Stimulated activated CD4-positive, alpha-beta T cell treated with anti-CD3 and anti-CD28 coated beads, Interleukin-15, amount 100 ng/mL, for 48 hours (primary cell): ENCODE results near the gene CCDC138.

Experiments used
- DNase-seq, 2 donors: peaks; one replicate each; pipeline ENCODE4 v3.0.0-alpha.2; 2020; ENCODE audit warnings: low read depth in 2 of 2

Gene CCDC138

DNA sequence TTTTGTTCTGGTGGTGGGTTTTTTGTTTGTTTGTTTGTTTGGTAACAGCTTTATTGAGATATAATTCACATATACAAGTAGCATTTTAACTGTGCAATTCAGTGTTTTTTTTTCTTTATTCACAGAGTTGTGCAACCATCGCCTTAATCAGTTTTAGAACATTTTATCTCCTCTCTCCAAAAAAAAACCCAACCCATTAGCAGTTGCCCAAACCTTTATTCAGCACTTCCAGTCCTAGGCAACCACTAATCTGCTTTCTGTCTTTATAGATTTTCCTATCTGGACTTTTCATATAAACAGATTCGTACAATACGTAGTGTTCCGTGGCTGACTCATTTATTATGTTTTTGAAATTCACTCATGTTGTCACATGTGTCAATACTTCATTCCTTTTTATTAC lies 38.7 kb downstream of the CCDC138 start:
- DNase-seq = no peak

DNA sequence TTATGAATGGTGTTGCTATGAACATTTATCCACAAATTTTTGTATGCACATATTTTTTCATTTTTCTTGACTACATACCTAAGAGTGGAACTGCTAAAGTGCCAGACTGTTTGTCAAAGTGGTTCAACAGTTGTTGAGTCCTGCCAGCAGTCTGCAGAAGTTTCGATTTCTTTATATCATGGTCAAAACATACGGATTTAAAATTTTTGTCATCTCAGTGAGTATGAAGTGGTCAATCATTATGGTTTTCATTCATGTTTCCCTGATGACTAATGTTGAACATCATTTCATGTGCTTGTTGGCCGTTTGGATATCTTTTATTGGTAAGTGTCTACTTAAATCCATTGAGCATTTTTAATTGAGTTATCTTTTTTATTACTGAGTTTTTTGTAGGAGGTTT lies 39.2 kb downstream of the CCDC138 start:
- no peak for DNase-seq

DNA sequence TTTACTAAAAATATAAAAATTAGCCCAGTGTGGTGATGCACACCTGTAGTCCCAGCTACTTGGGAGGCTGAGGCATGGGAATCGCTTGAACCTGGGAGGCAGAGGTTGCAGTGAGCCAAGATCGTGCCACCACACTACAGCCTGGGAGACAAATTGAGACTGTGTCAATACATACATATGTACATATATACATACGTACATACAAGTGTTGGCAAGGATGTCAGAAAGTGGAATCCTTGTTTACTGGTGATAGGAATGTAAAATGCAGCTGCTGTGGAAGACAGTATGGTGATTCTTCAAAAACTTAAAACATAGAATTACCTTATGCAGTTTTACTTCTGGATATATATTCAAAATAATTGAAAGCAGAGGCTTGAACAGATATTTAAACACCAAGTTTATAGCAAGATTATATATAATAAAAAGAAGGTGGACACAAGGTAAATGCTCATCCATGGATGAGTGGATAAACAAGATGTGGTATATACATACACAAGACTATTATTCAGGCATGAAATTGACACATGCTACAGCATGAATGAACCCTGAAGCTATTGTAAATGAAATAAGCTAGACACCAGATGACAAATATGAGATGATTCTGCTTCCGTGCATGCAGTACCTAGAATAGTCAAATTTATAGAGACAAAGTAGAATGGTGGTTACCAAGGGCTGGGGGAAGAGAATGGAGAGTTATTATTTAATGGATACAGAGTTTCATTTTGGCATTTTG lies 43.2 kb downstream of the CCDC138 start:
- no peak for DNase-seq

DNA sequence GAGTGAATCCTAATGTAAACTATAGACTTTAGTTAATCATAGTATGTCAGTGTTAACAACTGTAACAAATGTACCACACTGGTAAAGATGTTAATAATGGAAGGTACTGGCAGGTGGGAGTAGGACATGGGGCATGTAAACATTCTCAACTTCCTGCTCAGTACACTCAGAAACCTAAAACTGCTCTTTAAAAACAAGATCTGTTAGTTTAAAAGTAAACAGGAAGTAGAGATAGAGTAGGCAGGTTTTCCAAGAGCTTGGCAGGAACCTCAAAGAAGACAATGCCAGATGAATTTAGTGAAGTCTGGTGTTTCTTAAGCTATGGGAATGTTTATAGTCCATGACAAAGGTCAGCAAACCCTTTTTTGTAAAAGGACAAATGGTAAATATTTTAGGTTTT lies 46.6 kb downstream of the CCDC138 start:
- no peak for DNase-seq

DNA sequence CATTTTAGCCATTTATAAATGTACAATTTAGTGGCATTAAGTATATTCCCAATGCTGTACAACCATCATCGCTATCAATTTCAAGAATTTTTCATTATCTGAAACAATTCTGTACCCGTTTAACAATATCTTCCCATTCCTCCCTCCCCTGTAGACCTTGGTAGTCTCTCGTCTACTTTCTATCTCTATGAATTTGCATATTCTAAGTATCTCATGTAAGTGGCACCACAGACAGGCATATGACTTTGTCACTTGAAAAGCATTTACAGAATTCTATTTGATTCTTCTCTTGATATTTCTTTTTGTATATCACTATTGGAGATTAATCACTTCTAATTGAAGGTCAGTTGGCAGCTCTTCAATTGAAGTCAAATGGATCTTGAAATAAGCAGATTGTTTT lies 48.0 kb downstream of the CCDC138 start:
- DNase-seq = no peak

DNA sequence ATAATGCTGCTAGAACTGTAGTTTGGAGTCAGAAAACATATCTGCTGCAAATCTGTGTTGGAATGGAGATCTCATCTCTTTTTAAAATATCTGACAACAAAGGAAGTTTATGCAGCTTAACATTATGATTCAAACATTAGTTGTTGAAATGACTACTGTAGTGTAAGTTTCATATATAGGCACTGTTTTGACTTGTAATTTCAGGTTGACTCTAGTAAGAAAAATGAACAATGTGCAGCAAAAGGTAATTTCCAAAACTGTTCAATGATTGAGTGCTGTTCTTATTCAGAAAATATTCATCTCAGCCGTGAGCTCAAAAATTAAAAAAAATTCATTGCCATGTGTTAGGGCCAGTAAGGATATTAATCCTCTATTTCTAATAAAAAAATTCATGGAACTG lies 48.5 kb downstream of the CCDC138 start:
- DNase-seq = no peak

DNA sequence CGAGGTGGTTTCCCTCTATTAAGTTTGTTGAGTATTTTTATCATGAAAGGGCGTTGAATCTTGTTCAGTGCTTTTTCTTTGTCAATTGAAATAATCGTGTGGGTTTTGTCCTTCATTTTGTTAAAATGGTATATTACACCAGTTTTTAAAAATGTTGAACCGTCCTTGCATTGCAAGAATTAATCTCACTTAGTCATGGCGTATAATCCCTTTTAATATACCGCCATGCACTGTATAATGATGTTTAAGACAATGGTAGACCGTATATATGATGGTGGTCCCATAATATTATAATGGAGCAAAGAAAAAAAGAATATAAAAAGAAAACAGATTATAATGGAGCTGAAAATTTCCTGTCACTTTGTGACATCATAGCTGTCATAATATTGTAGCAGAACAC lies 50.6 kb downstream of the CCDC138 start:
- DNase-seq = no peak

DNA sequence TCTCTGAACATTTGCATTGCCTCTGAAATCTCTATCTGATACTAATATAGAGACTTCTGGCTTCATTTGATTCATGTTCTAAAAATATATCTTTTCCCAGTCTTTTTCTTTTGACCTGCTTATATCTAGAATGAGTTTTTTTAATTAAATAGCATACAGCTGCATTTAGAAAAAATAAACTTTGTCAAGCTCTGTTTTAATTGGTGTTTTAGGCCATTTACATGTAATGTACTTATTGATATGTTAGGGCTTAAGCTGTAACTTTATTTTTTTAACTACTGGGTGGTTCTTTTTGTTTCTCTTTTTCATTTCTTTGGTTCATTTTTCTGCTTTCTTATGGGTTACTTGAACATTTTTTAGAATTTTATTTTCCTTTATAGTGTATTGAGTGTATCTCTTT lies 54.9 kb downstream of the CCDC138 start:
- no peak for DNase-seq

DNA sequence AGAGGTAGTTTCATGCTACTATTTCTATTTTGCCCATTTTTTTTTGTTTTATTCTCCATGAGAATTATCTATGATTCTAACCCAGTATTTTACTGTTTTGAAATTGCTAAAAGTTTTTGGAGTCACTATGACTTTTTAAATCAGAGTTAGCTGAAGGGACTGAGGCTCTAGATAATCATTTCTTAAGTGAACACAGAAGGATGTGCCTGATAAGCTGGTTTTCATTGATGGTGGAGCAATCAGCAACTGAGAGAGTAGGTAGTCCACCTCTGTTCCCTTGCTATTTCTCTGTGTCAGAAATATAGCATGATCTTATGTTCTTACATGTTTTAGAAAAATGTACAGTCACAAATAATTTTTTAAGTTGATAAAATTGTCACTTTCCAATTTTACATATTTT lies 59.4 kb downstream of the CCDC138 start:
- DNase-seq = no peak

DNA sequence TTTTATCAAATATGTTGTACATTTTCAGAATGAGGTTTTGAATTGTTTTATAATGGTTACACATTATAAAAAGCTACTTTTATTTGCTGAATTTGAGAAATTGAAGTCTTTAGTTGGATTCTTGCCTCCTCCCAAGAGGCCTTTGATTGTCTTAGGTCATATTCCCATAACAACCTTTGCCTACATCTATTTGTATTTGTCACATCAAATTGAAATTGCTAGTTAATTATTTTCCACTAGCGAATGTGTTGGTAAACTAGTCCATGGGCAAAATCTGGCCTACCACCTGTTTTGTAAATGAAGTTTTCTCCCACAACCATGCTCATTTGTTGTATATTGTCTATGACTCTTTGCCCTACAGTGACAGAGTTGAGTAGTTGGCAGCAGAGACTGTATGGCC lies 60.4 kb downstream of the CCDC138 start:
- no peak for DNase-seq

DNA sequence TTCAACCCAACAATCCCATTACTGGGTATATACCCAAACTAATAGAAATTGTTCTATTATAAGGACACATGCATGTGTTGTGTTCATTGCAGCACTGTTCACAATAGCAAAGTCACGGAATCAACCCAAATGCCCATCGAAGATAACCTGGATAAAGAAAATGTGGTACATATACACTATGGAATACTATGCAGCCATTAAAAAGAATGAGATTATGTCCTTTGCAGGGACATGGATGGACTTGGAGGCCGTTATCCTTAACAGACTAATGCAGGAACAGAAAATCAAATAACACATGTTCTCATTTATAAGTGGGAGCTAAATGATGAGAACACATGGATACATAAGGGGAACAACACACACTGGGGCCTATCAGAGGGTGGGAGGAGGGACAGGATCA lies 65.8 kb downstream of the CCDC138 start:
- no peak for DNase-seq

DNA sequence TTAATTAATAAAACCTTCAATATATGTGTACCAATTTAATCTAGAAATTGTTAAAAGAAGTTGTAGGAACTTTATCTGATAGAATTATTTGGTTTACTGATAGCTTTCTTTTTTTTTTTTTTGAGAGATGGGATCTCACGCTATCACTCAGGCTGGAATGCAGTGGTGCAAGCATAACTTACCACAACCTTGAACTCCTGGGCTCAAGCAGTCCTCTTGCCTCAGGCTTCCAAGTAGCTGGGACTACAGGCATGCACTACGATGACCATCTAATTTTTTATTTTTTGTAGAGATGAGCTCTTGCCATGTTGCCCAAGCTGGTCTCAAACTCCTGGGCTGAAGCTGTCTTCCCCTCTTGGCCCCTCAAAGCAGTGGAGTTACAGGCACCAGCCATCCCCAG lies 66.8 kb downstream of the CCDC138 start:
- DNase-seq = no peak

DNA sequence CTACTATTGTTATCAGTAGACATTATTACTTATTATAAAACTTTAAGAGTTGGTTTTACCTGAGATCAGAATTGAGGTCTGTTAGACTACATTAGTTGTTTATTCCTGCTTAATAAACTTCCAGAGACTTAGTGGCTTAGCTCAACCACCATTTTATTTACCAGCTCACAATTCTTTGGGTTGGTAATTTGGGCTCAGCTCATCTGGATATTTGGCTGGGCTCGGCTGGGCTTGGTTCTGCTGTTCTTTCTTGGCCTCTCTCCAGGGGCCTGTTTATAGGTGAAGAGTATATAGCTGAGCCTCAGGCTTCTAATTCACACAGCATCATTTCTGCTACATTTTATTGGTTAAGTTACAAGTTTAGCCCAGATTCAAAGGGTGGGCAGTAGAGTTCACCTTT lies 67.9 kb downstream of the CCDC138 start:
- DNase-seq = no peak

DNA sequence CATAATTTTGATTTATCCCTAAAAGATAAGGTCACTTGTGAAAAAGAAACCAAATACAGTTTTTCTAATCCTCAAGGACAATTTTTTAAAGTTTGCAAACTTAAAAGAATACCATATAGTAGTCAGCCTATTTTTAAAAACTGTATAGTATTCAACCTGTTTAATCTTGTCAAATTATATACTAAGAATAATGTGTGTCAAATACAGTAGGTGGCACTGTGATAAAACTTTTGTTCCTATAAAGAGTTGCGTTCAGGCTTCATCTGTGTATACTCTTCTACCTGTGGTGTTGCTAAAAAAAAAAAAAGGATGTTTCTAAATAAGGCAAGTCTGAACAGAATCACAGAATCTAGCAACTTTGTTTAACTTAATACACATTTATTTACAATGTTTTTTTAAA lies 68.6 kb downstream of the CCDC138 start:
- no peak for DNase-seq

DNA sequence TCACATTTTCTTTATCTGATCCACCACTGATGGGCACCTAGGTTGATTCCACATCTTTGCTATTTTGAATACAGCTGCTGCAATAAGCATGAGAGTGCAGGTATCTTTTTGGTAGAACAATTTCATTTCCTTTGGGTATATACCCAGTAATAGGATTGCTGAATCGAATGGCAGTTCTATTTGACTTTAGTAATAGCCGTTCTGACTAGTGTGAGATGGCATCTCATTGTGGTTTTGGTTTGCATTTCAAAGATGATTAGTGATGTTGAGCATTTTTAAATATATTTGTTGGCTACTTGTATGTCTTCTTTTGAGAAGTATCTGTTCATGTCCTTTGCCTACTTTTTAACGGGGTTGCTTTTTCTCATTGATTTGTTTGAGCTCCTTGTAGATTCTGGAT lies 72.3 kb downstream of the CCDC138 start:
- DNase-seq = no peak

DNA sequence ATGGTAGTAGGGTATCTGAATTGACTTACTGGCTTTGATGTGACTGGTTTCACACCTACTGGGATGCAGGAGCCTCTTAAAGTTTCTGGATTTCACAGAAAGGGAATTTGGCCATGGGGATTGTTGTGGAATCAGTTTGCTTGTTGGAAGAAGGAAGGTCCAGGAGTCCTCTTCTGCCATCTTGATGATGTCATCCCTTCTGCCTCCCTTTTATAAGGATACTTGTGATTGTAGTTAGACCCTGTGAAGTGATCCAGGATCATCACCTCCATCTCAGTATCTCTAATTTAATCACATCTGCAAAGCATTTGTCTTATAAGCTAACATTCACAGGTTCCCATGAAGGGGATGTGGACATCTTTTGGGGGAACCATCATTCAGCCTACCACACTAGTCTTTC lies 79.5 kb downstream of the CCDC138 start:
- DNase-seq = no peak

DNA sequence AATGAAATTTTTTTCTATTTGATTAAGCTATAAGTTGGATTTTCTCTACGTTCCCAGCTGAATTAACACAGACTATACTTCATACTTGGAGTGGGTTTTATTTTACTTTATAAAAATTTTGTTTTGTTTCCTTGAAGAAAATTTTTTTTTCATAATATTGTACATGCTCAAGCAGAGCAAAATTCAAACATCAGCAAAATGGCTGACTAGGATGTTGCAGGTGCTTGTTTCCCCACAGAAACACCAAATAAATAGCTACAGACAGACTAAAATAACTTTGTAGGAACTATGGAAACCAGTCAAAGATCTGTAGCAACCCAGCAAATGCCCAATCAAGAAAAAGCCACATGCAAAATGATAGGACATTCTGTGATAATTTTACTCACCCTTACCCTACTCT lies 82.3 kb downstream of the CCDC138 start:
- no peak for DNase-seq

DNA sequence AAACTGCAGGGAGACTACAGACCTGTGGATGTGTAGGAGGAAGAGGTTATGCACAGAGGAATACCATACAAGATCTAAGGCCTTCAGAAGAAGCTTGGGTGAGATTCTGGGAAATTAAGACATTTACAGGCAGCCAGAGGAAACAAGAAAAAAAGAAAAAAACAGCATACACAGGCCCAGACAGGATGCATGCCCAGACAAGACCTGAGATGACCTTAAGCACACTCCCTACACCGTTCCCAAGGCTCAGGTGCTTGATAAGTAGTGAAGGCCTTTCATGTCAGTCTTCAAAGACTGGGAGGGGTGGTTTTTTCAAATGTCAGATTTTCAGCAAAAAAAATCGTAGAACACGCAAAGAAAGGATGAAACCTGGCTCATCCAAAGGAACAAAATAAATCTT lies 83.0 kb downstream of the CCDC138 start:
- no peak for DNase-seq

DNA sequence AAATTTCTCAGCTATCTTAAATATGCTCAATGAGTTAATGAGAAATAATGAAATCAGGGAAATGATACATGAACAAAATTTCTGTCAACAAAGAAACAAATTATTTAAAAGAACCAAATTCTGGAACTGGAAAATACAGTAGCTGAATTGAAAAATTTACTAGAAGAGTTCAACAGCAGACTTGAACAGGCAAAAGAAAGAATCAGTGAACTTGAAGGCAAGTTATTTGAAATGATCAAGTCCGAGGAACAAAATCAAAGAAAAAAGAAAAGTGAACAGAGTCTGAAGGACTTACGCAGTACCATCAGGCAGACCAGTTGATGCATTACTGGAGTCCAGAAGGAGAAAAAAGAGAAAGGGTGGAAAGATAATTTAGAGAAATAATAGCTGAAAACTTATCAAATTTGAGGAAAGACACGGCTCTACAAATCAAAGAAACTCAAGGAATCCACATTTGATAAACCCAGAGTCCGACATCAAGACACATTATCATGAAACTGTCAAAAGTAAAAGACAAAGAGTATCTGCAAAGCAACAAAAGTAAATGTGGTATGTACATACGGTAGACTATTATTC lies 83.6 kb downstream of the CCDC138 start:
- no peak for DNase-seq

DNA sequence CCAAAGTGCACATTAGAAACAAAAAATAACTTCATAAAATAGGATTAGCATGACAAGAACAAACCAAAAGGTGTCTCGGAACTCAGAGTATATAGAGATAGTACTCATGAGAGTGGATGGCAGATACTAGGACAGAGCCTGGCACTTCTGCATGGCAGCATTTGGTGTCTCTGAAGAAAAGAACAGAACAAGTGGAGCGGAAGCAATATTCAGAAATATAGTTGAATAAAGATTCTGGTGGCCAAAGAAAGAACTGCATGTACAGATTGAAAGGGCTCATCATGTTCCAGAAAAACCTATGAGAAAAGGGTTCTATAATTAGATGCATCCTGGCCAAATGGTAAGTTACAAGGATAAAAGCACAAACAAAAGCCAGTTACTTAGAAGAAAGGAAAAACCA lies 90.9 kb downstream of the CCDC138 start:
- no peak for DNase-seq

DNA sequence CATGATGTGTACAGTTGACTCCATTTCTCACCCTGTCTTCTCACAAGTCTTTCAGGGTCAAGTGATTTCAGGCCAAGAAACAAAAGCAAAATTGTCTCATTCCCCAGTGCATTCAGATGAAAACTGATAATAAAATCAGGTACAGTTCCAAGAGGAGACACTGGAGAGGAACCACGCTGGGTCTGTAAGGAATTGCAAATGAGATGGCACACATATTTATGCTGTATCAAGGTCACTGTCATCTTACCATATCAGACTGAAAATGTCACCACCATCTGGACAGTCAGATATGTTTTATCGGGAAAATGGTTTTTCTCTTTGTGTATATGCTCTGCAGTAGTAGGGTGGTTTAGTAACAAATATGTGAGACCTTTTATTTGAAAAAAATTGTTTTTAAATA lies 91.7 kb downstream of the CCDC138 start:
- DNase-seq = no peak

DNA sequence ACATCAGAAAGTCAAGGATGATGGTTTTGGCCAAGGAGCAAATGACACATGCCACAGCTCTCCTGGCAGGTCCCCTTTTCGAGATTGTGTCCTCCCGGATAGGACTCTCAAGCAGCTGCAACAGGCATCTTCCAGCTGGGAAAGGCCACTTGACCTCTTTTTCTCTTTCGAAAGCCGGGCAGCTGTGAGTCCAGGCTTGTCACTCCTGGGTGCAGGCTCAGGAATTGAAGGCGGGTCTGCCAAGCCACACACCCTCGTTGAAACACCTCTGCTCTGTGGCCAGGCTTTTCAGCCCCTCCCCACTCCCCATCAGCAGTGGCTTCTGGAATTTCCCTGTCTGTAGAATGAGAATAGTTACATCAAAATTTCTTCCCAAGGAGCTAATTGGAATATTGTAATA lies 98.0 kb downstream of the CCDC138 start:
- DNase-seq = no peak

DNA sequence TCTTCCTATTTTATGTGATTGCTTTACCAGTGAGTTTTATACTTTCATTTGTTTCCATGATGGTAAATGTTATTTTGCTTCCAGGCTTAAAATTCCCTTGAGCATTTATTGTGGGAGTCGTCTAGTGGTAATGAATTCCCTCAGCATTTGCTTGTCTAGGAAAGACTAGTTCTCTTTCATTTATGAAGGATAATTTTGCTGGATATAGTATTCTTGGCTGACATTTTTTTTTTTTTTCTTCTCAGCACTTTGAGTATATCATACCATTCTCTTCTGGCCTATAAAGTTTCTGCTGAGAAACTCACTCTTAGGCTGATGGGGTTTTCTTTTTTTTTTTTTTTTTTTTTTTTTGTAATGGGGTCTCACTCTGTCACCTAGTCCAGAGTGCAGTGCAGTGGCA lies 103.3 kb downstream of the CCDC138 start:
- no peak for DNase-seq

DNA sequence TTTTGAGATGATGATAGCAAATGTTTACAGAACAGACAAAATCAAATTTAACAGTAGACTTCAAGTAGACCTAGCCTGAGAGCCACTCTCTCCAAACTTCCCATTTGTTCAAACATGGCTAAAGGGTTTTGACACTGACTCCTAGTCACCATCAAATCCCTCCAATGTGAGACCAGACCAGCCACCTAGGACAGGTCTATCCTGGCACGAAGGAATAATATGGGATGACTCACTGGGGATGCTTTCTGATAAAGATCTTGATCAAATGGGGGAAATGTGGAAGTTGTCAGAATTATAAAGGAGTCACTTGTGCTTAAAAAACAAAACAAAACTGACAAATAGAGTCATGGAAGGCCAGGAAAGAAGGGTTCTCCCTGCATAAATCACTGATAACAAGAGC lies 106.7 kb downstream of the CCDC138 start:
- DNase-seq = no peak
